Liver (tissue), 9 donors: ENCODE measurements around the gene TRAPPC10. TPM values are rescaled to one million over a fixed set of nuclear protein-coding genes. Genes with fewer than 3 reads are reported as not detected.

ENCODE experiments used
- DNase-seq: peaks from one replicate; pipeline ENCODE4 v3.0.0-alpha.2; 2017; ENCODE audit warnings: low spot score
- H3K27ac ChIP-seq, 2 donors: one replicate each; pipeline ENCODE4 v1.7.0; 2013; ENCODE audit warnings: inconsistent platforms in 2 of 2, low read length in 2 of 2, control low read depth in 1 of 2, low read depth in 1 of 2, mild to moderate bottlenecking in 1 of 2
- H3K27me3 ChIP-seq, 4 donors: one replicate each; pipeline versions ENCODE4 v1.6.1 to v1.7.0; 2013; ENCODE audit warnings: low read length in 3 of 4, inconsistent platforms in 1 of 4, mild to moderate bottlenecking in 1 of 4, moderate library complexity in 1 of 4; ENCODE audit not compliant: control insufficient read depth in 4 of 4, insufficient read depth in 4 of 4
- H3K36me3 ChIP-seq, 4 donors: one replicate each; pipeline versions ENCODE4 v1.6.1 to v1.7.0; 2013; ENCODE audit warnings: low read length in 3 of 4, mild to moderate bottlenecking in 3 of 4, low read depth in 1 of 4, moderate library complexity in 1 of 4; ENCODE audit not compliant: control insufficient read depth in 4 of 4, insufficient read depth in 3 of 4
- H3K4me1 ChIP-seq, 4 donors: one replicate each; pipeline versions ENCODE4 v1.6.1 to v1.7.0; 2013; ENCODE audit warnings: low read length in 3 of 4, mild to moderate bottlenecking in 3 of 4, moderate library complexity in 1 of 4; ENCODE audit not compliant: control insufficient read depth in 4 of 4, insufficient read depth in 4 of 4
- H3K4me3 ChIP-seq, 3 donors: one replicate each; pipeline versions ENCODE4 v1.6.1 to v1.7.0; 2013; ENCODE audit warnings: low read length in 3 of 3, control low read depth in 1 of 3, low read depth in 1 of 3, mild to moderate bottlenecking in 1 of 3
- H3K9ac ChIP-seq, 2 donors: one replicate each; pipeline ENCODE4 v1.7.0; 2013; ENCODE audit warnings: low read length in 2 of 2, mild to moderate bottlenecking in 2 of 2, moderate library complexity in 2 of 2, control low read depth in 1 of 2, low read depth in 1 of 2
- H3K9me3 ChIP-seq, 4 donors: one replicate each; pipeline versions ENCODE4 v1.6.1 to v1.7.0; 2013; ENCODE audit warnings: low read length in 3 of 4; ENCODE audit not compliant: control insufficient read depth in 4 of 4
- ATF3 ChIP-seq: IDR thresholded peaks from 2 replicates; pipeline ENCODE4 v1.6.1; 2016; ENCODE audit warnings: antibody characterized with exemption
- CTCF ChIP-seq: fragments of 150-350 bp; IDR thresholded peaks from 2 replicates; pipeline ENCODE4 v1.5.1; 2017; ENCODE audit warnings: improper control_type of control experiment, low read depth, low read length; ENCODE audit not compliant: missing input control
- EGR1 ChIP-seq, 2 donors: IDR thresholded peaks; 2 replicates each; pipeline ENCODE4 v1.6.1; 2016 to 2018; ENCODE audit warnings: antibody characterized with exemption in 2 of 2, low read depth in 2 of 2
- FOXA1 ChIP-seq: IDR thresholded peaks from 2 replicates; pipeline ENCODE4 v1.6.1; 2016; ENCODE audit warnings: antibody characterized with exemption
- FOXA2 ChIP-seq: IDR thresholded peaks from 2 replicates; pipeline ENCODE4 v1.6.1; 2016; ENCODE audit warnings: antibody characterized with exemption
- GABPA ChIP-seq, 2 donors: IDR thresholded peaks in 1 of 2; conservative IDR thresholded peaks in 1 of 2; 2 replicates each; pipeline ENCODE4 v1.6.1; 2016; ENCODE audit warnings: antibody characterized with exemption in 2 of 2, mild to moderate bottlenecking in 1 of 2, moderate library complexity in 1 of 2
- HNF4A ChIP-seq, 2 donors: conservative IDR thresholded peaks; 2 replicates each; pipeline ENCODE4 v1.6.1; 2016; ENCODE audit warnings: antibody characterized with exemption in 2 of 2, mild to moderate bottlenecking in 2 of 2
- HNF4G ChIP-seq: IDR thresholded peaks from 2 replicates; pipeline ENCODE4 v1.6.1; 2016; ENCODE audit warnings: antibody characterized with exemption
- JUND ChIP-seq, 2 donors: IDR thresholded peaks; 2 replicates each; pipeline ENCODE4 v1.6.1; 2016; ENCODE audit warnings: antibody characterized with exemption in 2 of 2
- MAX ChIP-seq: IDR thresholded peaks from 2 replicates; pipeline ENCODE4 v1.6.1; 2016; ENCODE audit warnings: antibody characterized with exemption
- NR2F2 ChIP-seq: IDR thresholded peaks from 2 replicates; pipeline ENCODE4 v1.6.1; 2016; ENCODE audit warnings: antibody characterized with exemption
- REST ChIP-seq: IDR thresholded peaks from 2 replicates; pipeline ENCODE4 v1.6.1; 2016; ENCODE audit warnings: antibody characterized with exemption, mild to moderate bottlenecking
- RXRA ChIP-seq, 2 donors: IDR thresholded peaks; 2 replicates each; pipeline ENCODE4 v1.6.1; 2017 to 2018; ENCODE audit warnings: antibody characterized with exemption in 2 of 2, mild to moderate bottlenecking in 1 of 2
- SP1 ChIP-seq: IDR thresholded peaks from 2 replicates; pipeline ENCODE4 v1.6.1; 2018; ENCODE audit warnings: antibody characterized with exemption, mild to moderate bottlenecking
- TAF1 ChIP-seq: conservative IDR thresholded peaks from 2 replicates; pipeline ENCODE4 v1.6.1; 2016; ENCODE audit warnings: antibody characterized with exemption, mild to moderate bottlenecking
- YY1 ChIP-seq: IDR thresholded peaks from 2 replicates; pipeline ENCODE4 v1.6.1; 2016; ENCODE audit warnings: antibody characterized with exemption, mild to moderate bottlenecking
- ZBTB33 ChIP-seq: IDR thresholded peaks from 2 replicates; pipeline ENCODE4 v1.6.1; 2016; ENCODE audit warnings: antibody characterized with exemption
- WGBS: extraction: QIAGEN DNeasy Blood & Tissue Kit; methylation state at CpG from one replicate; pipeline ENCODE4 v1.1.7; 2013; 5-methylcytosine and 5-hydroxymethylcytosine counted together
- polyA plus RNA-seq, 2 donors: library from polyadenylated mRNA; stranded (reverse) in 1 of 2; unstranded in 1 of 2; fragments of 200-250 nt in 1 of 2; fragments of >200 nt in 1 of 2; fragmentation: Nextera tagmentation in 1 of 2; extraction: Ambion mirVana in 1 of 2; gene quantifications; one replicate each; pipeline versions ENCODE4 v1.2.1 to v1.2.3, GENCODE V29; 2013 to 2015
- total RNA-seq, 2 donors: library from RNA; depleted of rRNA; stranded (reverse); fragments of >200 nt; gene quantifications; one replicate each; pipeline ENCODE4 v1.2.3, GENCODE V29; 2014
- donor health status: healthy.
- donor health status: healthy.
- donor health status: healthy.
- donor health status: healthy.
- donor health status: healthy.

The TRAPPC10 gene
- total and polyA plus RNA-seq, 4 donors = 4.9 to 24.9 (median 11.9) TPM

GRCh38 chr21:44058981-44059380 lies 46.9 kb downstream of the TRAPPC10 start:
- TF ChIP-seq ATF3 = no peak
- TF ChIP-seq SP1 = no peak
- TF ChIP-seq MAX = no peak
- TF ChIP-seq JUND (IDR thresholded peaks at IDR 0.05) = no peak
- TF ChIP-seq FOXA1 = no peak
- no peak for TF ChIP-seq CTCF
- TF ChIP-seq ZBTB33 = no peak
- no peak for TF ChIP-seq RXRA (IDR thresholded peaks at IDR 0.05)
- no peak for TF ChIP-seq HNF4A (conservative IDR thresholded peaks at IDR 0.05)
- TF ChIP-seq YY1 = no peak
- TF ChIP-seq REST = no peak
- no peak for TF ChIP-seq GABPA (IDR thresholded peaks at IDR 0.05 in 1 of 2, conservative IDR thresholded peaks at IDR 0.05 in 1 of 2)
- TF ChIP-seq TAF1 = no peak
- no peak for TF ChIP-seq NR2F2
- H3K36me3 ChIP-seq = peaks cover 2 to 36% (median 30%) of the 10 kb centered on the region in 4 donors

GRCh38 chr21:44059710-44060109 lies 47.6 kb downstream of the TRAPPC10 start:
- TF ChIP-seq ATF3 (no peak), SP1 (no peak), FOXA2 (no peak), NR2F2 (no peak), HNF4G (no peak), YY1 (no peak), MAX (no peak), FOXA1 (no peak), JUND (IDR thresholded peaks at IDR 0.05) (no peak), HNF4A (conservative IDR thresholded peaks at IDR 0.05) (no peak), GABPA (IDR thresholded peaks at IDR 0.05 in 1 of 2, conservative IDR thresholded peaks at IDR 0.05 in 1 of 2) (no peak), TAF1 (no peak), EGR1 (IDR thresholded peaks at IDR 0.05; ENCODE audit: low read depth in 2 of 2) (no peak)
- Histone ChIP-seq H3K9me3 (no peaks in the 10 kb centered on the region), H3K4me1 (no peaks in the 10 kb centered on the region), H3K36me3 (peaks cover 2 to 42% (median 34%) of the 10 kb centered on the region in 4 donors), H3K9ac (no peak overlapping the region), H3K4me3 (no peak overlapping the region), H3K27me3 (no peaks in the 10 kb centered on the region), H3K27ac (no peak overlapping the region)
- no peak for DNase-seq
- WGBS = 96% methylated on average over 4 of the region's 4 CpGs

More at GRCh38 chr21:44058981-44059380, 46.9 kb downstream of the TRAPPC10 start:
- WGBS = 95% methylated on average over 17 of the region's 17 CpGs
- DNase-seq = no peak
- Histone ChIP-seq H3K9ac (no peak overlapping the region), H3K27me3 (no peaks in the 10 kb centered on the region), H3K4me1 (no peaks in the 10 kb centered on the region), H3K4me3 (no peak overlapping the region), H3K27ac (no peak overlapping the region), H3K9me3 (no peaks in the 10 kb centered on the region)
